HUES6 (cell line): ENCODE results near the gene TBC1D24.
A peak's percentile ranks its signal among the peaks of the same experiment; 100 is the strongest.

Source experiments
- H3K27ac ChIP-seq: 2 replicates; pipeline ENCODE4 v1.7.0; 2013; ENCODE audit warnings: low read depth, mild to moderate bottlenecking, low read length, inconsistent platforms
- H3K27me3 ChIP-seq: 2 replicates; pipeline ENCODE4 v1.6.1; 2013; ENCODE audit warnings: low read length; ENCODE audit not compliant: control insufficient read depth, insufficient read depth
- H3K36me3 ChIP-seq: 2 replicates; pipeline ENCODE4 v1.6.1; 2013; ENCODE audit warnings: low read length; ENCODE audit not compliant: control insufficient read depth, insufficient read depth
- H3K4me1 ChIP-seq: 2 replicates; pipeline ENCODE4 v1.6.1; 2013; ENCODE audit warnings: low read length; ENCODE audit not compliant: control insufficient read depth, insufficient read depth
- H3K4me3 ChIP-seq: 2 replicates; pipeline ENCODE4 v1.5.1; 2013; ENCODE audit warnings: low read depth, low read length
- H3K9ac ChIP-seq: one replicate; pipeline ENCODE4 v1.6.1; 2013; ENCODE audit warnings: mild to moderate bottlenecking, low read length
- H3K9me3 ChIP-seq: 2 replicates; pipeline ENCODE4 v1.6.1; 2013; ENCODE audit warnings: low read depth, low read length; ENCODE audit not compliant: control insufficient read depth, insufficient read depth

TBC1D24 gene

GRCh38 chr16:2469399-2470233 is 5.3 kb upstream of the TBC1D24 start:
- peaks cover 41% of the 10 kb centered on the region for H3K4me1 ChIP-seq
- no peaks in the 10 kb centered on the region for H3K36me3 ChIP-seq
- H3K9ac ChIP-seq, result no peak overlapping the region
- H3K4me3 ChIP-seq, result no peak overlapping the region
- no peak overlapping the region for H3K27ac ChIP-seq
- no peaks in the 10 kb centered on the region for H3K9me3 ChIP-seq
- peaks cover 57% of the 10 kb centered on the region for H3K27me3 ChIP-seq

GRCh38 chr16:2470234-2470601 is 4.7 kb upstream of the TBC1D24 start:
- H3K36me3 ChIP-seq, result no peaks in the 10 kb centered on the region
- H3K4me3 ChIP-seq, result 0 out of 2 replicates have a peak overlapping the region, but pooled peaks have one; percentile 52
- H3K4me1 ChIP-seq, result peaks cover 41% of the 10 kb centered on the region
- peaks cover 57% of the 10 kb centered on the region for H3K27me3 ChIP-seq
- H3K9me3 ChIP-seq, result no peaks in the 10 kb centered on the region
- no peak overlapping the region for H3K9ac ChIP-seq
- no peak overlapping the region for H3K27ac ChIP-seq

GRCh38 chr16:2470603-2471015 is 4.3 kb upstream of the TBC1D24 start:
- H3K4me1 ChIP-seq, result peaks cover 41% of the 10 kb centered on the region
- H3K4me3 ChIP-seq, result peak overlapping the region; percentile 52
- H3K27ac ChIP-seq, result no peak overlapping the region
- H3K9ac ChIP-seq, result no peak overlapping the region
- H3K9me3 ChIP-seq, result no peaks in the 10 kb centered on the region
- H3K36me3 ChIP-seq, result no peaks in the 10 kb centered on the region
- H3K27me3 ChIP-seq, result peaks cover 58% of the 10 kb centered on the region

GRCh38 chr16:2471016-2471652 is 3.8 kb upstream of the TBC1D24 start, which contains the start of gene NTN3:
NTN3 (plus strand) TSS chr16:2471297; CDS start chr16:2471702, 405 bp downstream.
- Histone ChIP-seq H3K36me3 (no peaks in the 10 kb centered on the region), H3K27me3 (peaks cover 63% of the 10 kb centered on the region), H3K4me1 (peaks cover 41% of the 10 kb centered on the region), H3K9me3 (no peaks in the 10 kb centered on the region), H3K9ac (no peak within 1 kb of the TSS), H3K4me3 (peak within 1 kb of the TSS; percentile 52), H3K27ac (no peak within 1 kb of the TSS)

GRCh38 chr16:2471653-2472487 is 3.1 kb upstream of the TBC1D24 start:
- no peaks in the 10 kb centered on the region for H3K9me3 ChIP-seq
- H3K27me3 ChIP-seq, result peaks cover 70% of the 10 kb centered on the region
- H3K27ac ChIP-seq, result no peak overlapping the region
- no peaks in the 10 kb centered on the region for H3K36me3 ChIP-seq
- peaks cover 41% of the 10 kb centered on the region for H3K4me1 ChIP-seq
- H3K4me3 ChIP-seq, result peak overlapping the region; percentile 52
- no peak overlapping the region for H3K9ac ChIP-seq

GRCh38 chr16:2472488-2472864 is 2.5 kb upstream of the TBC1D24 start:
- Histone ChIP-seq H3K9me3 (no peaks in the 10 kb centered on the region), H3K4me1 (peaks cover 41% of the 10 kb centered on the region), H3K36me3 (no peaks in the 10 kb centered on the region), H3K9ac (no peak overlapping the region), H3K27me3 (peaks cover 70% of the 10 kb centered on the region), H3K27ac (no peak overlapping the region), H3K4me3 (no peak overlapping the region)

- Histone ChIP-seq H3K27me3 (peaks cover 70% of the 10 kb centered on the region), H3K27ac (no peak overlapping the region), H3K36me3 (no peaks in the 10 kb centered on the region), H3K9ac (no peak overlapping the region), H3K4me3 (peak overlapping the region; percentile 75; the same call in 1 of the 2 replicates), H3K9me3 (no peaks in the 10 kb centered on the region), H3K4me1 (peaks cover 41% of the 10 kb centered on the region)
These were observed 2.0 kb upstream of the TBC1D24 start for GRCh38 chr16:2472885-2473445.

GRCh38 chr16:2473446-2473926 is 1.4 kb upstream of the TBC1D24 start:
- Histone ChIP-seq H3K36me3 (no peaks in the 10 kb centered on the region), H3K9ac (no peak overlapping the region), H3K9me3 (no peaks in the 10 kb centered on the region), H3K27ac (no peak overlapping the region), H3K4me1 (peaks cover 37% of the 10 kb centered on the region), H3K27me3 (peaks cover 65% of the 10 kb centered on the region), H3K4me3 (peak overlapping the region; percentile 75)

- H3K4me1 ChIP-seq, result peaks cover 30% of the 10 kb centered on the region
- peak overlapping the region; percentile 60 for H3K9ac ChIP-seq
- H3K4me3 ChIP-seq, result peak overlapping the region; percentile 75
- peaks cover 59% of the 10 kb centered on the region for H3K27me3 ChIP-seq
- H3K9me3 ChIP-seq, result no peaks in the 10 kb centered on the region
- H3K27ac ChIP-seq, result peak overlapping the region; percentile 46; the same call in 1 of the 2 replicates
- no peaks in the 10 kb centered on the region for H3K36me3 ChIP-seq
These were observed 689 bp upstream of the TBC1D24 start for GRCh38 chr16:2473999-2474876.
